ENCODE data around the gene CECR2. TPM values are rescaled to one million over a fixed set of nuclear protein-coding genes. Genes with fewer than 3 reads are reported as not detected.

Gene CECR2
- total RNA-seq, 4 donors from 2014 or later, result 1.8 to 2.7 (median 2.2) TPM

GRCh38 chr22:17375914-17376614 is 6.8 kb downstream of the CECR2 start:
- 79 to 80% methylated on average over 11 of the region's 11 CpGs for WGBS, 2 donors
- H3K4me3 ChIP-seq (ENCODE audit: low read depth, poor library complexity, severe bottlenecking), result no peak overlapping the region
- no peak for TF ChIP-seq POLR2A (IDR thresholded peaks at IDR 0.05)
- TF ChIP-seq, protein P1, sequence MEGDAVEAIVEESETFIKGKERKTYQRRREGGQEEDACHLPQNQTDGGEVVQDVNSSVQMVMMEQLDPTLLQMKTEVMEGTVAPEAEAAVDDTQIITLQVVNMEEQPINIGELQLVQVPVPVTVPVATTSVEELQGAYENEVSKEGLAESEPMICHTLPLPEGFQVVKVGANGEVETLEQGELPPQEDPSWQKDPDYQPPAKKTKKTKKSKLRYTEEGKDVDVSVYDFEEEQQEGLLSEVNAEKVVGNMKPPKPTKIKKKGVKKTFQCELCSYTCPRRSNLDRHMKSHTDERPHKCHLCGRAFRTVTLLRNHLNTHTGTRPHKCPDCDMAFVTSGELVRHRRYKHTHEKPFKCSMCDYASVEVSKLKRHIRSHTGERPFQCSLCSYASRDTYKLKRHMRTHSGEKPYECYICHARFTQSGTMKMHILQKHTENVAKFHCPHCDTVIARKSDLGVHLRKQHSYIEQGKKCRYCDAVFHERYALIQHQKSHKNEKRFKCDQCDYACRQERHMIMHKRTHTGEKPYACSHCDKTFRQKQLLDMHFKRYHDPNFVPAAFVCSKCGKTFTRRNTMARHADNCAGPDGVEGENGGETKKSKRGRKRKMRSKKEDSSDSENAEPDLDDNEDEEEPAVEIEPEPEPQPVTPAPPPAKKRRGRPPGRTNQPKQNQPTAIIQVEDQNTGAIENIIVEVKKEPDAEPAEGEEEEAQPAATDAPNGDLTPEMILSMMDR (IDR thresholded peaks at IDR 0.05), result no peak
- DNase-seq (ENCODE audit: low spot score in 2 of 2), result no peak
- intact Hi-C loops (cut with DNase I; ENCODE audit: low total_unique reads), result no loop called here

DNA sequence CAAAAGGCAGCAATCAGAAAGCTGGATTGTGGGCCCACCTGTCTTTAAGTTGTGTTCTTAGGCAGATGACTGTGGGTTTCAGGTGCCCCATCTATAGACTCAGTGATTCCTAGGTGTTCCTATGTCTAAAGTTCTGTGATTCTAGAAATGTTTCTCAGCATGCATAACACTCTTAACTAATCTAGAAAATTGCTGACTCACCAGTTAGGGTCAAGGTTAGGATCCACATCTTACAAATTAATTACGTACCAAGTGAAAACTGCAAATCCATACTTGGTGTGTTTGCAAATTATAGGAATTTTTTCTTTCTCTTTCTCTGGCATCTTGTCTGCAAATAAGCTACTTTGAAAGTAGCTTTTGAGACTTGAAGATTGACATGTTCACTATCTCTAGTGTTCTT is 7.7 kb downstream of the CECR2 start:
- no peak for TF ChIP-seq POLR2A (IDR thresholded peaks at IDR 0.05)
- TF ChIP-seq, protein P1 (IDR thresholded peaks at IDR 0.05), result no peak

DNA sequence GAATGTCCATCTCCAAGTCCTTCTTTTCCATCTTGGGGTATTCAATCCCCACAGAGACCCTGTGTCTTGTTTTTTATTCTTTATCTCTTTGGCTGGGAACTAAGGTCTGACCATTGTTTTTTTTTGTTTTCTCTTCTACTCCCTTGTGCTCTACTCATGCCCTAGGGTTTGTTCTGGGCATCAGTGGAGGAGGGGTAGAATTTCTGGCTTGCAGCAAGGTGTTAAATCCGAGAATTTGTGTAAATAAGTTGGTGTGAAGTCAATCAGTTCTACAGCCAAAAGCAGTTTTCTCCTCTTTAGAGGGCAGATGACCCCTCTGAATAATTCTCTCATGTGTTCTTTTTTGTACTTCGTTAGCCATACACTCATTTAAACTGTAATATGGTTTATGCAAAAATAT is 10.7 kb downstream of the CECR2 start:
- no peak for DNase-seq (ENCODE audit: low spot score in 2 of 2)
- no peak for TF ChIP-seq POLR2A (IDR thresholded peaks at IDR 0.05)
- TF ChIP-seq, protein P1 (IDR thresholded peaks at IDR 0.05), result no peak
- H3K4me3 ChIP-seq (ENCODE audit: low read depth, poor library complexity, severe bottlenecking), result no peak overlapping the region
- intact Hi-C loops (cut with DNase I; ENCODE audit: low total_unique reads), result no loop called here
- WGBS, 2 donors, result 61% methylated on average over 2 of the region's 2 CpGs

More for the DNA sequence above, 7.7 kb downstream of the CECR2 start:
- WGBS, 2 donors, result 71 to 85% methylated on average over 1 of the region's 1 CpG
- no peak for DNase-seq (ENCODE audit: low spot score in 2 of 2)
- intact Hi-C loops (cut with DNase I; ENCODE audit: low total_unique reads), result no loop called here
- no peak overlapping the region for H3K4me3 ChIP-seq (ENCODE audit: low read depth, poor library complexity, severe bottlenecking)

GRCh38 chr22:17380359-17381087 is 11.3 kb downstream of the CECR2 start:
- 53 to 55% methylated on average over 6 of the region's 6 CpGs for WGBS, 2 donors
- DNase-seq (ENCODE audit: low spot score in 2 of 2), result no peak
- TF ChIP-seq POLR2A (IDR thresholded peaks at IDR 0.05), result no peak
- TF ChIP-seq, protein P1 (IDR thresholded peaks at IDR 0.05), result no peak
- intact Hi-C loops (cut with DNase I; ENCODE audit: low total_unique reads), result no loop called here
- no peak overlapping the region for H3K4me3 ChIP-seq (ENCODE audit: low read depth, poor library complexity, severe bottlenecking)

GRCh38 chr22:17381192-17381913 is 12.1 kb downstream of the CECR2 start:
- intact Hi-C loops (cut with DNase I; ENCODE audit: low total_unique reads), result no loop called here
- WGBS, 2 donors, result 62 to 71% methylated on average over 12 of the region's 12 CpGs
- no peak for TF ChIP-seq POLR2A (IDR thresholded peaks at IDR 0.05)
- TF ChIP-seq, protein P1 (IDR thresholded peaks at IDR 0.05), result no peak

More at GRCh38 chr22:17381192-17381913, 12.1 kb downstream of the CECR2 start:
- peak in 1 of 2 donors; percentile 8 for DNase-seq (ENCODE audit: low spot score in 2 of 2)
- no peak overlapping the region for H3K4me3 ChIP-seq (ENCODE audit: low read depth, poor library complexity, severe bottlenecking)
